T-helper 17 cell (primary cell): ENCODE data around the gene S100A11. TPM values are rescaled to one million over a fixed set of nuclear protein-coding genes. Genes with fewer than 3 reads are reported as not detected.

Experiments used
- total RNA-seq, 4 donors: library from RNA in 2 of 4; stranded (reverse) in 2 of 4; gene quantifications; one replicate each; pipeline ENCODE4 v1.2.3 and lab custom pipeline; 2022 to 2026

Gene S100A11
- total RNA-seq, 2 donors from 2014 or later = 76.4 to 117 TPM

Other genes starting within 250 kb of the S100A11 start
- 10 to 100 TPM; 11.3 to 17.7 TPM for gene TDRKH, start 246.5 kb downstream of the S100A11 start, total RNA-seq
- 1 to 10 TPM in 1 of 2 donors, under 1 TPM in 1; 0.77 to 1.6 TPM for gene LINGO4, start 231.6 kb downstream of the S100A11 start, total RNA-seq
- gene RORC, start 205.2 kb downstream of the S100A11 start, total RNA-seq = 10 to 100 TPM; 38.4 to 42.5 TPM
- gene C2CD4D, start 197.2 kb downstream of the S100A11 start, total RNA-seq = 1 to 10 TPM; 1.9 to 2.3 TPM
- under 1 TPM in 1 of 2 donors, not detected in 1; 0.89 TPM for gene THEM5, start 183.3 kb downstream of the S100A11 start, total RNA-seq
- 10 to 100 TPM; 42.2 to 57.3 TPM for gene THEM4, start 127.5 kb downstream of the S100A11 start, total RNA-seq
- gene S100A10, start 43.1 kb downstream of the S100A11 start, total RNA-seq = 100 to 1,000 TPM; 317 to 349 TPM
- gene TCHHL1, start 52.1 kb upstream of the S100A11 start, total RNA-seq = not detected
- under 1 TPM in 1 of 2 donors, not detected in 1; 0.05 TPM for gene TCHH, start 78.4 kb upstream of the S100A11 start, total RNA-seq
- gene RPTN, start 122.2 kb upstream of the S100A11 start, total RNA-seq = not detected
- not detected for gene HRNR, start 187.2 kb upstream of the S100A11 start, total RNA-seq